ENCODE results near the gene GRIN2A. TPM values are rescaled to one million over a fixed set of nuclear protein-coding genes. Genes with fewer than 3 reads are reported as not detected.
A peak's percentile ranks its signal among the peaks of the same experiment; 100 is the strongest.

The GRIN2A gene
- total RNA-seq, 4 donors from 2014 or later = 0.13 to 1.2 (median 0.30) TPM

GRCh38 chr16:9911231-9911630 is 271.0 kb downstream of the GRIN2A start:
- ATAC-seq (ENCODE audit: low FRiP score) (no peak), DNase-seq (ENCODE audit: low spot score) (no peak)
- TF ChIP-seq CTCF (IDR thresholded peaks at IDR 0.05) = no peak

GRCh38 chr16:9909072-9909825 is 273.0 kb downstream of the GRIN2A start:
- ATAC-seq (ENCODE audit: low FRiP score) (peak; percentile 81), DNase-seq (ENCODE audit: low spot score) (no peak)

GRCh38 chr16:9908613-9909012 is 273.6 kb downstream of the GRIN2A start:
- DNase-seq (ENCODE audit: low spot score) (no peak), ATAC-seq (ENCODE audit: low FRiP score) (peak; percentile 75)
- no peak for TF ChIP-seq CTCF (IDR thresholded peaks at IDR 0.05)

More at GRCh38 chr16:9909072-9909825, 273.0 kb downstream of the GRIN2A start:
- no peak for TF ChIP-seq CTCF (IDR thresholded peaks at IDR 0.05)

- DNase-seq (ENCODE audit: low spot score) (no peak), ATAC-seq (ENCODE audit: low FRiP score) (no peak)
- TF ChIP-seq CTCF (IDR thresholded peaks at IDR 0.05) = no peak
These were observed 274.5 kb downstream of the GRIN2A start for GRCh38 chr16:9907752-9908151.

- ATAC-seq (ENCODE audit: low FRiP score) = no peak
- no peak for TF ChIP-seq CTCF (IDR thresholded peaks at IDR 0.05)
- no peak for DNase-seq (ENCODE audit: low spot score)
These were observed 276.0 kb downstream of the GRIN2A start for GRCh38 chr16:9906218-9906617.

- DNase-seq (ENCODE audit: low spot score) (no peak), ATAC-seq (ENCODE audit: low FRiP score) (no peak)
- TF ChIP-seq CTCF (IDR thresholded peaks at IDR 0.05) = no peak
These were observed 277.7 kb downstream of the GRIN2A start for GRCh38 chr16:9904526-9904925.

GRCh38 chr16:9900576-9900975 is 281.7 kb downstream of the GRIN2A start:
- DNase-seq (ENCODE audit: low spot score) (no peak), ATAC-seq (ENCODE audit: low FRiP score) (no peak)
- no peak for TF ChIP-seq CTCF (IDR thresholded peaks at IDR 0.05)

Data from omental fat pad (tissue), 4 donors.